CD8-positive, alpha-beta memory T cell (primary cell): Measurements from ENCODE around the gene OR2B2. TPM values are rescaled to one million over a fixed set of nuclear protein-coding genes. Genes with fewer than 3 reads are reported as not detected.
"Not testable (repeated sequence)": the region's sequence is repeated elsewhere in the genome, so short reads cannot be mapped to it uniquely, and the experiment has no call there.

Experiments
- CTCF ChIA-PET: fragments of 350-600 bp; sonication (Branson Sonifier 250); formaldehyde crosslinking; loops from one replicate; lab custom pipeline; 2021; ENCODE audit warnings: antibody characterized with exemption; lab: Charles Lee
- POLR2A ChIA-PET: fragments of 350-600 bp; sonication (Branson Sonifier 250); formaldehyde crosslinking; loops from one replicate; lab custom pipeline; 2021; ENCODE audit warnings: antibody characterized with exemption; lab: Charles Lee
- DNase-seq, 5 donors: peaks; one replicate each; pipeline versions ENCODE4 v3.0.0 to v3.0.0-alpha.2; 2020 to 2022; ENCODE audit warnings: mixed read lengths in 1 of 5
- H3K27ac ChIP-seq: one replicate; pipeline ENCODE4 v1.7.0; 2013; ENCODE audit warnings: low read depth, mild to moderate bottlenecking, low read length, moderate library complexity
- H3K27me3 ChIP-seq: 2 replicates; pipeline ENCODE4 v1.7.0; 2013; ENCODE audit warnings: low read length, mild to moderate bottlenecking; ENCODE audit not compliant: insufficient read depth, poor library complexity, severe bottlenecking
- H3K36me3 ChIP-seq: 2 replicates; pipeline ENCODE4 v1.7.0; 2013; ENCODE audit warnings: mild to moderate bottlenecking, low read length, moderate library complexity; ENCODE audit not compliant: insufficient read depth
- H3K4me1 ChIP-seq: 2 replicates; pipeline ENCODE4 v1.7.0; 2013; ENCODE audit warnings: mild to moderate bottlenecking, low read length, moderate library complexity; ENCODE audit not compliant: insufficient read depth
- H3K4me3 ChIP-seq: 2 replicates; pipeline ENCODE4 v1.7.0; 2013; ENCODE audit warnings: mild to moderate bottlenecking, low read length
- H3K9me3 ChIP-seq: 2 replicates; pipeline ENCODE4 v1.7.0; 2013; ENCODE audit warnings: mild to moderate bottlenecking, low read length
- H3K27ac Mint-ChIP-seq, 8 donors: one replicate each; pipeline ENCODE4 v1.8.0; 2020 to 2021; ENCODE audit warnings: mixed read lengths in 8 of 8, mild to moderate bottlenecking in 6 of 8, inconsistent platforms in 3 of 8, moderate library complexity in 3 of 8
- H3K27me3 Mint-ChIP-seq, 2 donors: one replicate each; pipeline ENCODE4 v1.8.0; 2020 to 2021; ENCODE audit warnings: mixed read lengths in 2 of 2, mild to moderate bottlenecking in 1 of 2, moderate library complexity in 1 of 2
- H3K36me3 Mint-ChIP-seq, 3 donors: one replicate each; pipeline ENCODE4 v1.8.0; 2020 to 2021; ENCODE audit warnings: mixed read lengths in 3 of 3, inconsistent platforms in 1 of 3, mild to moderate bottlenecking in 1 of 3
- H3K4me1 Mint-ChIP-seq, 3 donors: one replicate each; pipeline ENCODE4 v1.8.0; 2020 to 2021; ENCODE audit warnings: mixed read lengths in 3 of 3, inconsistent platforms in 1 of 3, mild to moderate bottlenecking in 1 of 3
- H3K4me3 Mint-ChIP-seq, 7 donors: one replicate each; pipeline ENCODE4 v1.8.0; 2020 to 2021; ENCODE audit warnings: mixed read lengths in 7 of 7, mild to moderate bottlenecking in 6 of 7, moderate library complexity in 4 of 7, inconsistent platforms in 2 of 7
- H3K9me3 Mint-ChIP-seq, 5 donors: one replicate each; pipeline ENCODE4 v1.8.0; 2020 to 2022; ENCODE audit warnings: mixed read lengths in 5 of 5, mild to moderate bottlenecking in 3 of 5, moderate library complexity in 2 of 5, inconsistent platforms in 1 of 5
- polyA plus RNA-seq: library from polyadenylated mRNA; unstranded; fragments of 300-500 nt; fragmentation: Illumina TruSeq; gene quantifications from one replicate; pipeline ENCODE4 v1.2.3, GENCODE V29; 2021
- total RNA-seq, 2 experiments: library from RNA; stranded (reverse); gene quantifications; one replicate each; pipeline ENCODE4 v1.2.3, GENCODE V29; 2021

The OR2B2 gene
- total and polyA plus RNA-seq, 3 experiments from 2014 or later: not detected

DNA sequence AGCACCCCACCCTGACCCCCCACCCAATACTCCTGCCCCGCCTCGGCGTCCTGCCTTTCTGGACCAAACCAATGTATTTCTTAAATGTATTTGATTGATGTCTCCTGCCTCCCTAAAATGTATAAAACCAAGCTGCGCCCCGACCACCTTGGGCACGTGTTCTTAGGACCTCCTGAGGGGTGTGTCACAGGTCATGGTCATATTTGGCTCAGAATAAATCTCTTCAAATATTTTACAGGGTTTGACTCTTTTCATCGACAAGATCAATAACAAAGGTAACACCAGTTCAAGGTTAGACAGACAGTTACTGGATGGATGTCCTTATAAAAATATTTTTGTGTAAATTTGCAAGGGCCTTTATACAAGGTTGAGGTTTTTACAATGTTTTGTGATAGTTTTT, 12.0 kb downstream of the OR2B2 start:
- H3K27ac Mint-ChIP-seq: peak overlapping the region in 1 of 8 donors; percentile 19
- H3K9me3 Mint-ChIP-seq, H3K27ac ChIP-seq, H3K4me3 ChIP-seq, POLR2A ChIA-PET, H3K4me1 ChIP-seq, CTCF ChIA-PET, DNase-seq, H3K36me3 Mint-ChIP-seq, H3K36me3 ChIP-seq, H3K9me3 ChIP-seq, H3K27me3 ChIP-seq: not testable (repeated sequence)
- peaks cover 10 to 16% (median 11%) of the 10 kb centered on the region in 3 donors for H3K4me1 Mint-ChIP-seq
- peaks cover 5 to 11% of the 10 kb centered on the region in 2 donors for H3K27me3 Mint-ChIP-seq
- H3K4me3 Mint-ChIP-seq: peak overlapping the region in 1 of 7 donors; percentile 17

DNA sequence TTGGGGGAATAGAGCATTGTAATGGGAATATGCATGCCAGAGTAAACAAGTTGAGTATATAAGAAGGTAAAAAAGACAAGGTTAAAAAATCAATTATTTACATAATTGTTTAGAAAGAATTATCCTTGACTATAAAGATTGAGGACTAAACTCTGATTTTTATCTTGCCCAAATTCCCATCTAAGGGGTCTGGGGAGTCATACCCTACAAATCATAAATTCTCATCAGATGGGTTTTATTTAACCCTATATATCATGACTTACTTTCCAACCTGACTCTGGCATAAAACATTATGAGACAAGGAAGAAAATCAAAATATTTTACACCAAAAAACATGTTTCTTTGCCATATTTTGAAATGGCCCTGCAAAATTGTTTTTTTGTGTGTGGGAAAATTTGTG, 12.7 kb downstream of the OR2B2 start:
- H3K27ac Mint-ChIP-seq: no peak overlapping the region
- CTCF ChIA-PET: interaction anchor here (1.0 kb wide), 1 partner anchor 147 kb away, joined by 3 read pairs; no protein-coding TSS in a partner anchor
- H3K36me3 Mint-ChIP-seq: peaks cover 0 to 4% (median 0%) of the 10 kb centered on the region in 3 donors
- Histone ChIP-seq H3K9me3 (no peaks in the 10 kb centered on the region), H3K4me3 (no peak overlapping the region), H3K36me3 (no peaks in the 10 kb centered on the region), H3K27me3 (no peaks in the 10 kb centered on the region), H3K4me1 (peaks cover 5% of the 10 kb centered on the region), H3K27ac (no peak overlapping the region)
- H3K4me3 Mint-ChIP-seq: peak overlapping the region in 1 of 7 donors; percentile 76
- peaks cover 2 to 9% of the 10 kb centered on the region in 2 donors for H3K27me3 Mint-ChIP-seq
- DNase-seq: no peak
- POLR2A ChIA-PET: no interaction called here
- H3K9me3 Mint-ChIP-seq: peaks cover 0 to 7% (median 2%) of the 10 kb centered on the region in 5 donors
- peaks cover 10 to 16% (median 11%) of the 10 kb centered on the region in 3 donors for H3K4me1 Mint-ChIP-seq

DNA sequence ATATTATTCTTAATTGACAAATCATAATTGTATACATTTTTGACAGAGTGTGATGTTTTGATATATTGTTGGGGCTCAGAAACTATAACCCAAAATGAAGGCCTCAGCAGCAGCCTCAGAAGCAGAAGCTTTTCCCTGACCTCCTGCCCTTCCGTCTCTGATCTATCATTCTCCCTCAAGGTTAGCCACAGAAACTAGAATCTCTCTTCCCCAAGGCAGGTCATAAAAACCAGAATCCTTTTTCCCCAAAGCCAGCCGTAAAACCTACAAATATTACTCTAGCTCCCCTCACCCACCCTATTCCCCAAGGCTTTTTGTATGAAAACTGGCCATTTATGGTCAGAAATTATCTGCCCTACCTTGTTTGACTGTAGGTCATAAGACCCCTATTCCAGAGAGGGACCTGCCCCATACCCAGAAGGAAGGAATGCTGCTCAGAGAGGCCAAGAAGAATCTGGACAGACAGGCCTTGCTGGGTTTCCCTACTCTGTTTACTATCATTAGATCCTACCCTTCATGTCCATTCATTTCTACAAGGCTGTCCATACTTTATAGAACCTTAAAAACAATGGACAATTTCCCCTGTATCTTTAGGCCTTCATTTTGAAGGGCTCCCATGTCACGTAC, 14.5 kb downstream of the OR2B2 start:
- no peak overlapping the region for H3K4me3 ChIP-seq
- Mint-ChIP-seq H3K9me3 (peaks cover 0 to 3% (median under 1%) of the 10 kb centered on the region in 5 donors), H3K4me1 (peaks cover 15 to 20% (median 16%) of the 10 kb centered on the region in 3 donors), H3K27me3 (peaks cover under 1 to 6% of the 10 kb centered on the region in 2 donors), H3K36me3 (peaks cover 0 to 9% (median 0%) of the 10 kb centered on the region in 3 donors), H3K4me3 (peak overlapping the region in 2 of 7 donors; percentile 7 to 29), H3K27ac (peak overlapping the region in 2 of 8 donors; percentile 17 to 43)
- DNase-seq: no peak
- H3K27me3 ChIP-seq: no peaks in the 10 kb centered on the region
- H3K4me1 ChIP-seq: peaks cover under 1% of the 10 kb centered on the region
- ChIA-PET POLR2A (interaction anchor here (1.2 to 5.3 kb wide), 2 partner anchors 88 to 125 kb away, joined by 4 to 164 read pairs; a partner anchor contains a TSS), CTCF (interaction anchor here (0.9 to 7.2 kb wide), 9 partner anchors 29 to 736 kb away, joined by 3 to 229 read pairs (median 23); a partner anchor contains a TSS)
- H3K36me3 ChIP-seq: no peaks in the 10 kb centered on the region
- H3K27ac ChIP-seq: no peak overlapping the region
- H3K9me3 ChIP-seq: no peaks in the 10 kb centered on the region

DNA sequence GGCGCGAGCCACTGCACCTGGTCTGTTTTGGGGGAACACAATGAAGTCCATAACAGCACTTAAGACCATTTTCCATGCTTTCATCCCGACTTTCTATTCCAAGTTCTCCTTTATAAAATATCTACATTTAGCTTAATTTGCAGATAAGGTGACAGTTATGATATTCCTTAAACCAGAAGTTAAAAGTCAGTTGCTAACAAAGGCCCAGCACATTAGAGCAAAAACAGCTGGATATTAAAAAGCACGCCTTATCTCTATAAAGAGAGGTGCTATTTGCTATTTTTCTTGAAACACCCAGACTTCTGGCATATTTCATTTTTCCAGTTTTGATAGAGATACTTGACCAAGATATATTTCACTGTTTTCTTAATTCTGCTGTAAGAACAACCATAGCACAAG, 15.8 kb downstream of the OR2B2 start:
- ChIA-PET CTCF (interaction anchor here (0.7 to 7.2 kb wide), 19 partner anchors 9 to 720 kb away, joined by 3 to 229 read pairs (median 5); a partner anchor contains a TSS), POLR2A (interaction anchor here (0.5 to 8.1 kb wide), 5 partner anchors 27 to 394 kb away, joined by 3 to 623 read pairs (median 7); a partner anchor contains a TSS)
- H3K27me3 ChIP-seq: no peaks in the 10 kb centered on the region
- Mint-ChIP-seq H3K27ac (peak overlapping the region in 1 of 8 donors; percentile 37), H3K9me3 (peaks cover 0 to 3% (median 0%) of the 10 kb centered on the region in 5 donors), H3K27me3 (peaks cover 0 to 2% of the 10 kb centered on the region in 2 donors), H3K4me1 (peaks cover 16 to 24% (median 20%) of the 10 kb centered on the region in 3 donors), H3K4me3 (peak overlapping the region in 3 of 7 donors; percentile 36 to 57 (median 44)), H3K36me3 (peaks cover 0 to 12% (median 0%) of the 10 kb centered on the region in 3 donors)
- no peak overlapping the region for H3K4me3 ChIP-seq
- H3K36me3 ChIP-seq: no peaks in the 10 kb centered on the region
- peaks cover 13% of the 10 kb centered on the region for H3K4me1 ChIP-seq
- no peaks in the 10 kb centered on the region for H3K9me3 ChIP-seq
- H3K27ac ChIP-seq: peak overlapping the region; percentile 79
- no peak for DNase-seq

DNA sequence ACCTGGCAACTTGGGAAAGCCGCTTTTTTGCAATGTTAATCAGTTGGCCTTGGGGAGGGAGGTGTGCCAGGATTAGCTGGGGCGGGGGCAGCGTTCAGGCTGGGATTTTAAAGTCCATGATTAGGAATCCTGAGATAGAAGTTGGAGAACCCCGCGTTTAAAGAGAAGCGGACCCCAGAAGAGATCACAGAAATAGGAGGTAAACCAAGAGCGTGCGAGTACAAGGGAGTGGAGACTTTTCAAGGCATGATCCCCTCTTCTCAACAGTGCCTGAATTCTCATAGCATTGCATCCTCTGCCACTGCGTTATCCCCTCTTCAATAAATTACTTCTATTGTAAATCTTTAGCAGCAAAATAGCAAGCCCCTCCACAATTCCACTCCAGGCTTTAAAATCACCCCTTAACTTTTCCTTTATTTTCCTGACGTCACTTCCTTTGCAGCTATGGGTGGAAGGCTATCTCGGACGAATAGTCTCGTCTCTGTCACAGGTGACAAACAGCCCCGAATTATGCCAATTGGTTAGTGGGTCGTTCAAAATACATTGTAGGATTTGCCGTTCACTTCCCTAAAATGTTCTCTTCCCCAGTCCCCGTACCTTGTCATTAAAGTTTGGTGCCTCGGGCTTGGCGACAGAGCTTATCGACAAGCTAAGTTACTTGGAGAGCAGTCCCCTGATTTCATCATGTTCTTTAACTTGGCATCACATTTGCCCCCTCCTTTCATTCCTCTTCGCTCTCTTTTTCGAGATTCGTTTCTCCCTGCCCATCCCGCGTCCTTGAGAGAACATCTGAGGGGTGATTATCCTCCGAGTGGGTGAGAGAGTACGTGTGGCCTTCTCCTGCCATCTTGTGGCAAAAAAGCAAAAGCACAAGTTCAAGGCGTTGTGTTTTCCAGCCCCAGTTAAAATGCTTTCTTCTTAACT, 17.1 kb downstream of the OR2B2 start:
- peaks cover 24 to 32% (median 31%) of the 10 kb centered on the region in 3 donors for H3K4me1 Mint-ChIP-seq
- H3K9me3 ChIP-seq: no peaks in the 10 kb centered on the region
- no peak overlapping the region for H3K27ac Mint-ChIP-seq
- peaks cover 0 to 8% (median 0%) of the 10 kb centered on the region in 5 donors for H3K9me3 Mint-ChIP-seq
- peak overlapping the region; percentile 82 for H3K4me3 ChIP-seq
- ChIA-PET CTCF (interaction anchor here (0.7 to 7.2 kb wide), 34 partner anchors 13 to 1770 kb away, joined by 3 to 229 read pairs (median 4); a partner anchor contains a TSS), POLR2A (interaction anchor here (0.6 to 8.1 kb wide), 19 partner anchors 26 to 1869 kb away, joined by 3 to 623 read pairs (median 7); partner anchors contain the start of gene ZNF184)
- peaks cover 17% of the 10 kb centered on the region for H3K4me1 ChIP-seq
- H3K27me3 Mint-ChIP-seq: peaks cover 0 to 2% of the 10 kb centered on the region in 2 donors
- H3K27me3 ChIP-seq: no peaks in the 10 kb centered on the region
- DNase-seq: peak; percentile 42 to 78 (median 73)
- peak overlapping the region; percentile 79 for H3K27ac ChIP-seq
- no peaks in the 10 kb centered on the region for H3K36me3 ChIP-seq
- H3K36me3 Mint-ChIP-seq: peaks cover 0 to 12% (median 0%) of the 10 kb centered on the region in 3 donors
- H3K4me3 Mint-ChIP-seq: no peak overlapping the region

DNA sequence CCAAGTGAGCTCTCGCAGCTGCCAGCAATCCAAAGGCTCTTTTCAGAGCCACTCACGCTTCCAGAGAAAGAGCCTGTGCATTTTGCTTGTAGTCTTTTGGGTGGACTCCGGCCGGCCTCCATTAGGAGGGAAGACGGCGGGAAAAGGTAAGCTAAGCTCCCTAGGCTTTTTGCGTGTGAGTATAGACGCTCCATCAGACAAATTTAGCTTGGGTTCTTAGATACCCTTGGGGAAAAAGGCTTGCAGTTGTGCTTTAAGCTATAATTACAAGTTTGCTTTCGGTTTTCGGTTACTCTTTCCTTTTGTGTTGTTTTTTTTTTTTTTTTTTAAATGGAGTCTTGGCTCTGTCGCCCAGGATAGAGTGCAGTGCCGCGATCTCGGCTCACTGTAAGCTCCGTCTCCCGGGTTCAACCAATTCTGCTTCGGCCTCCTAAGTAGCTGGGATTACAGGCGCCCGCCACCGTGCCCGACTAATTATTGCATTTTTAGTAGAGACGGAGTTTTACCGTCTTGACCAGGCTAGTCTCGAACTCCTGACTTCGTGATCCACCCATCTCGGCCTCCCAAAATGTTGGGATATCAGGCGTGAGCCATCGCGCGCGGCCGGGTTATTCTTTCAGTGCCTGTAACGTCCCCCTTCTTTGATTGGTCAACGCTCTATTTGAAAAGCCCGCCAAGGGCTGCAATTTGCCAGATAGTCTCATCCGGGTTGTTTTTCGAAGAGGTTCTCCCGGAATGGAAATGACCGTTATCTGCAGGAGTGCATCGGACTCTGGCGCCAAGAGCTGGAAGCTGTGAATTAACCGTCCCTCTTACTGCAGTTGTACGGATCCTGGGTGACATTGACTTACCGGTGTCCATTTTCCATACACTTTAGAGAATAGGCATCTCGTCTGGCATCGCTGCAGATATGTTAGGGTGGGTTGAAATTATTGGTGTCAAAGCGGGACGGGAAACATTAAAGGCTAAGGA, 18.1 kb downstream of the OR2B2 start:
- Histone ChIP-seq H3K4me3 (peak overlapping the region; percentile 82), H3K27me3 (no peaks in the 10 kb centered on the region), H3K4me1 (peaks cover 19% of the 10 kb centered on the region), H3K36me3 (no peaks in the 10 kb centered on the region), H3K27ac (peak overlapping the region; percentile 79), H3K9me3 (no peaks in the 10 kb centered on the region)
- H3K9me3 Mint-ChIP-seq: peaks cover 0 to 8% (median 0%) of the 10 kb centered on the region in 5 donors
- peak overlapping the region in 2 of 8 donors; percentile 97 for H3K27ac Mint-ChIP-seq
- DNase-seq: peak; percentile 58 to 82 (median 77)
- peaks cover 0 to 2% of the 10 kb centered on the region in 2 donors for H3K27me3 Mint-ChIP-seq
- CTCF ChIA-PET: interaction anchor here (0.7 to 7.2 kb wide), 35 partner anchors 8 to 1891 kb away, joined by 3 to 229 read pairs (median 4); partner anchors contain the start of gene ZNF184
- no peak overlapping the region for H3K4me3 Mint-ChIP-seq
- peaks cover 0 to 12% (median 0%) of the 10 kb centered on the region in 3 donors for H3K36me3 Mint-ChIP-seq
- POLR2A ChIA-PET: interaction anchor here (0.5 to 8.1 kb wide), 41 partner anchors 11 to 1901 kb away, joined by 3 to 623 read pairs (median 6); partner anchors contain the start of genes GPX5 and ZNF184
- peaks cover 29 to 40% (median 39%) of the 10 kb centered on the region in 3 donors for H3K4me1 Mint-ChIP-seq
